Astrocyte of the spinal cord (primary cell): ENCODE results near the gene TERT.
"Not testable (repeated sequence)": the region's sequence is repeated elsewhere in the genome, so short reads cannot be mapped to it uniquely, and the experiment has no call there.

Source experiments
- DNase-seq: peaks from one replicate; pipeline ENCODE4 v3.0.0; 2011; ENCODE audit warnings: low read depth, low spot score
- H3K4me3 ChIP-seq: 2 replicates; pipeline ENCODE4 v1.5.1; 2011; ENCODE audit warnings: low read depth, mild to moderate bottlenecking, low read length, moderate library complexity
- in situ Hi-C: cut with HindIII; loops from 2 replicates; pipeline ENCODE4 v1.10.0; 2017; ENCODE audit warnings: low sequenced_read_pairs
- TF ChIP-seq, protein P1 (sequence below): IDR thresholded peaks from 2 replicates; pipeline ENCODE4 v1.5.1; 2012; ENCODE audit warnings: low read depth, mild to moderate bottlenecking, low read length, inconsistent platforms

TERT gene

DNA sequence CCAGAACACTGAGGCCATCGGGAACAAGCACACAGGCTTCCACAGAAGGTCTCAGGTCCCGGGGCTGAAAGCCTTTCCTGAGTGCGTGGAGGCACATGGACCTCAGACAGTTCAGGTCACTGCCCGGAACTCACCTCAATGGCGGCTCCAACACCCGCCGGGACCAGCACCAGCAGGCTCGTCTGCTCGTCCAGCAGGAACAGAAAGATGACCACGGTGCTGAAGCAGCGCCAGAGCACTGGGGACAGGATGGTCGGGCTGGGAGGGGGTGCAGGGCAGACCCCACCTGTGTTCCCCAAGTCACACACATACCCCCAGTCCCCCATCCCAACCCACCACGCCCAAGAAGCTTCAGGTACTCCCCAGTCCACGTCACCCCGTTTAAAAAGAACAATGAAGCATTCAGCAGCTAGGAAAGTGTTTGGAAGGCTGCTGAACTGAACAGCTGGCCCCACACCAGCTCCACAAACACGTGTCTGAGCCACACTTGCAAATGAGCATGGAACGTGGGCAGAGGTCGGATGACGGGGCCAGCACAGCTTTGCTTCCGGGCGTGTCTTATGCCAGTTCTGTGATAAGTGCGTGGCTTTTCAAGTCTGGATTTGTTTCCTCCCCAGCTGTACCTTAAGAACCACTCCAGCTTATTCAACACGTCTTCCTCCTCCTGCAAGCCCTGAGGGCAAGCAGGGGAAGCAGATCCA is 35.4 kb upstream of the TERT start:
- TF ChIP-seq, protein P1, sequence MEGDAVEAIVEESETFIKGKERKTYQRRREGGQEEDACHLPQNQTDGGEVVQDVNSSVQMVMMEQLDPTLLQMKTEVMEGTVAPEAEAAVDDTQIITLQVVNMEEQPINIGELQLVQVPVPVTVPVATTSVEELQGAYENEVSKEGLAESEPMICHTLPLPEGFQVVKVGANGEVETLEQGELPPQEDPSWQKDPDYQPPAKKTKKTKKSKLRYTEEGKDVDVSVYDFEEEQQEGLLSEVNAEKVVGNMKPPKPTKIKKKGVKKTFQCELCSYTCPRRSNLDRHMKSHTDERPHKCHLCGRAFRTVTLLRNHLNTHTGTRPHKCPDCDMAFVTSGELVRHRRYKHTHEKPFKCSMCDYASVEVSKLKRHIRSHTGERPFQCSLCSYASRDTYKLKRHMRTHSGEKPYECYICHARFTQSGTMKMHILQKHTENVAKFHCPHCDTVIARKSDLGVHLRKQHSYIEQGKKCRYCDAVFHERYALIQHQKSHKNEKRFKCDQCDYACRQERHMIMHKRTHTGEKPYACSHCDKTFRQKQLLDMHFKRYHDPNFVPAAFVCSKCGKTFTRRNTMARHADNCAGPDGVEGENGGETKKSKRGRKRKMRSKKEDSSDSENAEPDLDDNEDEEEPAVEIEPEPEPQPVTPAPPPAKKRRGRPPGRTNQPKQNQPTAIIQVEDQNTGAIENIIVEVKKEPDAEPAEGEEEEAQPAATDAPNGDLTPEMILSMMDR: no peak
- H3K4me3 ChIP-seq: no peak overlapping the region
- in situ Hi-C loops: no loop called here
- DNase-seq: no peak

DNA sequence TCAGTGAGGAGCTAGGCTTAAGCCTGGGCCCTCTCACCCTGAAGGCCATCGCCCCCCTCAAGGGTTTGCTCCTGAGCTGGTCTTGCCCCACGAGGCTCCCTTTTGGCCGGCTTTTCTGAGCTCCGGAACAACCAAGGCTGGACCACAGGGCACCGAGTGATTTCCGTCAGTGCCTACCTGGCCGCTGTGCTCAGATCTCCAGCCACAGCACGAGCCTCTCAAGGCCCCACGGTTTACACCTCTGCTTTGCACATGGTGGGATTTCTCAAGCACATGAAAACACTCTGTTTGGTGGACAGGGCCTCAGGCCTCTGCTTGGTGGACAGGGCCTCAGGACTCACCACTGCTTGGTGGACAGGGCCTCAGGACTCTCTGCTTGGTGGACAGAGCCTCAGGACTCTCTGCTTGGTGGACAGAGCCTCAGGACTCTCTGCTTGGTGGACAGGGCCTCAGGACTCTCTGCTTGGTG is 34.3 kb upstream of the TERT start:
- TF ChIP-seq, protein P1: no peak
- no peak overlapping the region for H3K4me3 ChIP-seq
- DNase-seq: no peak
- in situ Hi-C loops: no loop called here

GRCh38 chr5:1328237-1329110 is 33.6 kb upstream of the TERT start:
- DNase-seq: peak; percentile 2
- not testable (repeated sequence) for H3K4me3 ChIP-seq

GRCh38 chr5:1326901-1327756 is 32.3 kb upstream of the TERT start:
- DNase-seq: peak; percentile 6
- H3K4me3 ChIP-seq, in situ Hi-C loops: not testable (repeated sequence)

More at GRCh38 chr5:1328237-1329110, 33.6 kb upstream of the TERT start:
- in situ Hi-C loops: not testable (repeated sequence)

- DNase-seq, in situ Hi-C loops, H3K4me3 ChIP-seq: not testable (repeated sequence)
Observed at GRCh38 chr5:1326532-1326875, 31.6 kb upstream of the TERT start.

- DNase-seq: no peak
- TF ChIP-seq, protein P1: no peak
- no peak overlapping the region for H3K4me3 ChIP-seq
- in situ Hi-C loops: no loop called here
Observed at GRCh38 chr5:1325870-1326531, 31.1 kb upstream of the TERT start.

DNA sequence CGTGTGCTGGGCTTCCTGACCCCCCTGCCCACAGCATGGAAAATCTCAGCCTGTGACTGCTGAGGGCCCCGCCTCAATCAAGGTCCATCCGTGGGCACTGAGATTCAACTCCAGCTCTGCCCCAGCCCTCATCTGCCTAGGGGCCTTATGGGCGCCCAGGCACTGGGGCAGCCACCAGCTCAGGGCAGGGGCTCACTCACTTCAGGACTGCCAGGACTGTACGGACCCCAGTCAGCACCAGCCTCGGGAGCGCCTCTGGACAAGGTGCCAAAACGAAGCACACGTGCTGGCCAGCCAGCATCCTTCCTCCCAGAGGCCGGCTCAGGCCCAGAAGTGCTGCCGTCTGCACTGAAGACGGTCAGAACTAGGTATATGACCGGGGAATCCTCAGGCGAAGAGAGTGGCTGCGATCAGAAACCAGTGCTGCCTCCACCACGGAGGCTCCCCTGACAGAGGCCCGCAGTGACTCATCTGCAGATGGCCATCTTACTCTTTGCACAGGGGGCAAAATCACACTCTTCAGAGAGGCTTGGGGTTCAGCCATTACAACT is 30.4 kb upstream of the TERT start:
- in situ Hi-C loops: no loop called here
- no peak overlapping the region for H3K4me3 ChIP-seq
- TF ChIP-seq, protein P1: no peak
- no peak for DNase-seq
